SU-DHL-6 (cell line): Measurements from ENCODE around the gene COBL.

Source experiments
- H2AFZ ChIP-seq: fragments of 200-600 bp; sonication (generic); 2 replicates; pipeline ENCODE4 v1.6.1; 2014; ENCODE audit warnings: low read depth, mild to moderate bottlenecking, moderate library complexity, mixed read lengths, antibody characterized with exemption, low read length; ENCODE audit not compliant: severe bottlenecking
- H3F3A ChIP-seq: fragments of 200-600 bp; shearing (Covaris generic); 2 replicates; pipeline ENCODE4 v1.6.0; 2016; ENCODE audit warnings: antibody characterized with exemption, mild to moderate bottlenecking; ENCODE audit not compliant: insufficient read depth
- H3K27ac ChIP-seq: fragments of 200-600 bp; sonication (generic); 2 replicates; pipeline ENCODE4 v1.5.1; 2016; ENCODE audit warnings: low read depth, mild to moderate bottlenecking, low read length, moderate library complexity, mixed read lengths
- H3K27me3 ChIP-seq: fragments of 200-600 bp; sonication (generic), shearing (Covaris generic); 2 replicates; pipeline ENCODE4 v1.6.0; 2014; ENCODE audit warnings: mild to moderate bottlenecking, low read length
- H3K36me3 ChIP-seq: fragments of 200-600 bp; sonication (generic); 2 replicates; pipeline ENCODE4 v1.6.1; 2014; ENCODE audit warnings: mild to moderate bottlenecking, low read length, mixed read lengths
- H3K4me2 ChIP-seq: fragments of 300-600, 200-600 bp; shearing (Covaris generic), sonication (generic); 2 replicates; pipeline ENCODE4 v1.6.0; 2014; ENCODE audit warnings: low read length, low read depth, mild to moderate bottlenecking; ENCODE audit not compliant: poor library complexity, severe bottlenecking
- H3K4me3 ChIP-seq: fragments of 200-600 bp; sonication (generic); 2 replicates; pipeline ENCODE4 v1.5.1; 2014; ENCODE audit warnings: antibody characterized with exemption, low read length, mild to moderate bottlenecking, mixed read lengths; ENCODE audit not compliant: insufficient read depth, poor library complexity, severe bottlenecking
- H3K79me2 ChIP-seq: fragments of 200-600 bp; sonication (generic); 2 replicates; pipeline ENCODE4 v1.6.1; 2014; ENCODE audit warnings: mild to moderate bottlenecking, low read length, moderate library complexity; ENCODE audit not compliant: insufficient read depth
- H3K9ac ChIP-seq: fragments of 200-600 bp; sonication (generic); 2 replicates; pipeline ENCODE4 v1.7.0; 2014; ENCODE audit warnings: mild to moderate bottlenecking, low read length
- H3K9me2 ChIP-seq: fragments of 200-600 bp; sonication (generic); replicated peaks from 2 replicates; pipeline ENCODE4 v1.6.1; 2014; ENCODE audit warnings: low read length; ENCODE audit not compliant: insufficient read depth
- H3K9me3 ChIP-seq: fragments of 200-600 bp; sonication (generic); 2 replicates; pipeline ENCODE4 v1.6.1; 2014; ENCODE audit warnings: low read length, mixed read lengths; ENCODE audit not compliant: insufficient read depth
- H4K20me1 ChIP-seq: fragments of 200-600 bp; sonication (generic); 2 replicates; pipeline ENCODE4 v1.6.1; 2014; ENCODE audit warnings: low read depth, mild to moderate bottlenecking, antibody characterized with exemption, low read length, moderate library complexity, mixed read lengths
- CTCF ChIP-seq: fragments of 200-600 bp; sonication (generic); IDR thresholded peaks from one replicate; pipeline ENCODE4 v1.5.1; 2017; ENCODE audit warnings: antibody characterized with exemption, mild to moderate bottlenecking, low read length, moderate library complexity; ENCODE audit not compliant: insufficient read depth, poor library complexity, severe bottlenecking
- EZH2phosphoT487 ChIP-seq: fragments of 200-600 bp; sonication (generic), shearing (Covaris generic); conservative IDR thresholded peaks from 2 replicates; pipeline ENCODE4 v1.6.1; 2018; ENCODE audit warnings: mild to moderate bottlenecking, antibody characterized with exemption, low read length, moderate library complexity, mixed read lengths

COBL gene

GRCh38 chr7:51062222-51062987, 254.2 kb downstream of the COBL start:
- H4K20me1 ChIP-seq: no peaks in the 10 kb centered on the region
- H3K9me2 ChIP-seq: no peaks in the 10 kb centered on the region
- H3K9ac ChIP-seq: no peak overlapping the region
- TF ChIP-seq EZH2phosphoT487: no peak
- TF ChIP-seq CTCF: no peak
- no peaks in the 10 kb centered on the region for H3K27me3 ChIP-seq
- no peak overlapping the region for H3K4me3 ChIP-seq
- H3K27ac ChIP-seq: no peak overlapping the region
- no peak overlapping the region for H3K4me2 ChIP-seq
- no peaks in the 10 kb centered on the region for H3K79me2 ChIP-seq
- no peaks in the 10 kb centered on the region for H3K9me3 ChIP-seq
- no peak overlapping the region for H2AFZ ChIP-seq
- H3K36me3 ChIP-seq: no peaks in the 10 kb centered on the region
- H3F3A ChIP-seq: no peaks in the 10 kb centered on the region

- H3K4me3 ChIP-seq: no peak overlapping the region
- TF ChIP-seq CTCF: peak; percentile 21
- no peak for TF ChIP-seq EZH2phosphoT487
- no peak overlapping the region for H3K27ac ChIP-seq
- H3K9me3 ChIP-seq: no peaks in the 10 kb centered on the region
- H2AFZ ChIP-seq: no peak overlapping the region
- H3K79me2 ChIP-seq: no peaks in the 10 kb centered on the region
- no peaks in the 10 kb centered on the region for H3K27me3 ChIP-seq
- no peaks in the 10 kb centered on the region for H3K9me2 ChIP-seq
- H3K9ac ChIP-seq: no peak overlapping the region
- no peak overlapping the region for H3K4me2 ChIP-seq
- H3F3A ChIP-seq: no peaks in the 10 kb centered on the region
- no peaks in the 10 kb centered on the region for H4K20me1 ChIP-seq
- H3K36me3 ChIP-seq: no peaks in the 10 kb centered on the region
Measured at GRCh38 chr7:51060536-51060935, 256.1 kb downstream of the COBL start.

GRCh38 chr7:51059504-51060142, 257.0 kb downstream of the COBL start:
- no peak overlapping the region for H3K4me3 ChIP-seq
- no peaks in the 10 kb centered on the region for H4K20me1 ChIP-seq
- H3K27ac ChIP-seq: no peak overlapping the region
- H2AFZ ChIP-seq: no peak overlapping the region
- no peaks in the 10 kb centered on the region for H3F3A ChIP-seq
- H3K9me3 ChIP-seq: no peaks in the 10 kb centered on the region
- H3K9ac ChIP-seq: no peak overlapping the region
- no peaks in the 10 kb centered on the region for H3K27me3 ChIP-seq
- H3K79me2 ChIP-seq: no peaks in the 10 kb centered on the region
- TF ChIP-seq CTCF (no peak), EZH2phosphoT487 (no peak)
- no peak overlapping the region for H3K4me2 ChIP-seq
- no peaks in the 10 kb centered on the region for H3K36me3 ChIP-seq
- no peaks in the 10 kb centered on the region for H3K9me2 ChIP-seq
